GM18508 (cell line): ENCODE data around the gene CDK17.
"Not testable (repeated sequence)": the region's sequence is repeated elsewhere in the genome, so short reads cannot be mapped to it uniquely, and the experiment has no call there.

Experiments
- ATAC-seq: cut with Tn5 transposase; IDR thresholded peaks from one replicate; pipeline ENCODE4 v1.9.1; 2021; ENCODE audit warnings: moderate number of reproducible peaks; ENCODE audit not compliant: insufficient read depth, unreplicated experiment

The CDK17 gene

GRCh38 chr12:96399919-96400630 lies at the start of gene CDK17:
TSS of gene CDK17 (minus strand) at chr12:96400439. CDS start at chr12:96334836, 65,603 bp downstream.
- no peak for ATAC-seq

- ATAC-seq, result no peak
These were observed 48.1 kb upstream of the CDK17 start for GRCh38 chr12:96448300-96448699.

GRCh38 chr12:96447256-96447655 lies 47.0 kb upstream of the CDK17 start:
- ATAC-seq, result no peak

GRCh38 chr12:96445691-96446583 lies 45.7 kb upstream of the CDK17 start:
- peak; percentile 91 for ATAC-seq

- ATAC-seq, result no peak
These were observed 44.2 kb upstream of the CDK17 start for GRCh38 chr12:96444399-96444798.

GRCh38 chr12:96442906-96443305 lies 42.7 kb upstream of the CDK17 start:
- ATAC-seq, result no peak

GRCh38 chr12:96441816-96442215 lies 41.6 kb upstream of the CDK17 start:
- ATAC-seq, result no peak

- no peak for ATAC-seq
These were observed 38.1 kb upstream of the CDK17 start for GRCh38 chr12:96438330-96438729.

GRCh38 chr12:96437171-96437445 lies 36.9 kb upstream of the CDK17 start:
- ATAC-seq, result no peak

GRCh38 chr12:96436366-96437170 lies 36.3 kb upstream of the CDK17 start:
- ATAC-seq, result no peak

GRCh38 chr12:96434107-96434506 lies 33.9 kb upstream of the CDK17 start:
- peak; percentile 72 for ATAC-seq

GRCh38 chr12:96432496-96433321 lies 32.5 kb upstream of the CDK17 start:
- not testable (repeated sequence) for ATAC-seq

GRCh38 chr12:96431067-96431466 lies 30.8 kb upstream of the CDK17 start:
- ATAC-seq, result no peak

- ATAC-seq, result no peak
These were observed 27.1 kb upstream of the CDK17 start for GRCh38 chr12:96427269-96427729.

GRCh38 chr12:96425951-96426350 lies 25.7 kb upstream of the CDK17 start:
- ATAC-seq, result no peak

- ATAC-seq, result peak; percentile 84
These were observed 25.1 kb upstream of the CDK17 start for GRCh38 chr12:96425321-96425720.

GRCh38 chr12:96424601-96425000 lies 24.4 kb upstream of the CDK17 start:
- no peak for ATAC-seq

GRCh38 chr12:96422192-96422591 lies 22.0 kb upstream of the CDK17 start:
- ATAC-seq, result no peak

GRCh38 chr12:96421014-96421413 lies 20.8 kb upstream of the CDK17 start:
- ATAC-seq, result no peak

- ATAC-seq, result no peak
These were observed 20.1 kb upstream of the CDK17 start for GRCh38 chr12:96420277-96420835.
